HEK293 (cell line): Measurements from ENCODE around the gene MRPL4.

Experiments
- BCL11A ChIP-seq: fragments of 450-650 bp; formaldehyde crosslinking; IDR thresholded peaks from 2 replicates; pipeline ENCODE4 v1.5.1; 2016; ENCODE audit warnings: low read depth, missing biosample characterization, missing genetic modification characterization
- EGR2 ChIP-seq: fragments of 450-650 bp; formaldehyde crosslinking; IDR thresholded peaks from 2 replicates; pipeline ENCODE4 v1.5.1; 2016; ENCODE audit warnings: low read depth, missing biosample characterization, missing genetic modification characterization
- GLIS1 ChIP-seq: fragments of 450-650 bp; formaldehyde crosslinking; IDR thresholded peaks from 2 replicates; pipeline ENCODE4 v1.5.1; 2016; ENCODE audit warnings: missing biosample characterization, missing genetic modification characterization
- HOXD13 ChIP-seq: sonication (generic); formaldehyde crosslinking; IDR thresholded peaks from 2 replicates; pipeline ENCODE4 v1.8.0; 2022; ENCODE audit warnings: missing genetic modification reagents, borderline replicate concordance
- IKZF3 ChIP-seq: fragments of 450-650 bp; IDR thresholded peaks from 2 replicates; pipeline ENCODE4 v1.5.0; 2018; ENCODE audit warnings: missing biosample characterization, mild to moderate bottlenecking, missing genetic modification characterization, moderate library complexity
- KLF1 ChIP-seq: fragments of 450-650 bp; formaldehyde crosslinking; IDR thresholded peaks from 2 replicates; pipeline ENCODE4 v1.5.1; 2016; ENCODE audit warnings: missing biosample characterization, missing genetic modification characterization
- KLF16 ChIP-seq: fragments of 450-650 bp; formaldehyde crosslinking; IDR thresholded peaks from 2 replicates; pipeline ENCODE4 v1.5.1; 2017; ENCODE audit warnings: missing biosample characterization, missing genetic modification characterization
- SP2 ChIP-seq: fragments of 450-650 bp; formaldehyde crosslinking; IDR thresholded peaks from 2 replicates; pipeline ENCODE4 v1.5.1; 2016; ENCODE audit warnings: missing biosample characterization, missing genetic modification characterization
- SP3 ChIP-seq: fragments of 450-650 bp; formaldehyde crosslinking; IDR thresholded peaks from 2 replicates; pipeline ENCODE4 v1.5.1; 2016; ENCODE audit warnings: missing biosample characterization, missing genetic modification characterization
- SP7 ChIP-seq: fragments of 450-650 bp; formaldehyde crosslinking; IDR thresholded peaks from 2 replicates; pipeline ENCODE4 v1.5.1; 2016; ENCODE audit warnings: missing biosample characterization, missing genetic modification characterization
- TRIM28 ChIP-seq: IDR thresholded peaks from 2 replicates; pipeline ENCODE4 v1.6.1; 2011; ENCODE audit warnings: low read length, control low read depth, borderline replicate concordance
- WT1 ChIP-seq: fragments of 450-650 bp; formaldehyde crosslinking; IDR thresholded peaks from 2 replicates; pipeline ENCODE4 v1.5.1; 2016; ENCODE audit warnings: missing biosample characterization, missing genetic modification characterization
- ZBTB20 ChIP-seq: fragments of 450-650 bp; formaldehyde crosslinking; IDR thresholded peaks from 2 replicates; pipeline ENCODE4 v1.5.1; 2016; ENCODE audit warnings: missing biosample characterization, missing genetic modification characterization
- ZBTB8A ChIP-seq: fragments of 450-650 bp; formaldehyde crosslinking; IDR thresholded peaks from 2 replicates; pipeline ENCODE4 v1.5.1; 2016; ENCODE audit warnings: missing biosample characterization, missing genetic modification characterization
- ZFHX2 ChIP-seq: fragments of 450-650 bp; formaldehyde crosslinking; conservative IDR thresholded peaks from 2 replicates; pipeline ENCODE4 v1.5.1; 2016; ENCODE audit warnings: missing biosample characterization, missing genetic modification characterization
- ZIC2 ChIP-seq: fragments of 450-650 bp; formaldehyde crosslinking; IDR thresholded peaks from 2 replicates; pipeline ENCODE4 v1.5.1; 2016; ENCODE audit warnings: missing biosample characterization, missing genetic modification characterization
- ZNF548 ChIP-seq: fragments of 450-650 bp; formaldehyde crosslinking; IDR thresholded peaks from 2 replicates; pipeline ENCODE4 v1.5.1; 2016; ENCODE audit warnings: missing biosample characterization, missing genetic modification characterization
- ZNF561 ChIP-seq: fragments of 450-650 bp; IDR thresholded peaks from 2 replicates; pipeline ENCODE4 v1.5.1; 2018; ENCODE audit warnings: missing biosample characterization, missing genetic modification characterization, borderline replicate concordance
- ZNF596 ChIP-seq: fragments of 450-650 bp; IDR thresholded peaks from 2 replicates; pipeline ENCODE4 v1.5.0; 2018; ENCODE audit warnings: missing biosample characterization, mild to moderate bottlenecking, missing genetic modification characterization, moderate library complexity
- ZNF629 ChIP-seq: fragments of 450-650 bp; formaldehyde crosslinking; IDR thresholded peaks from 2 replicates; pipeline ENCODE4 v1.5.1; 2017; ENCODE audit warnings: missing biosample characterization, missing genetic modification characterization
- ZNF76 ChIP-seq: fragments of 450-650 bp; formaldehyde crosslinking; IDR thresholded peaks from 2 replicates; pipeline ENCODE4; 2016; ENCODE audit warnings: low read depth, missing biosample characterization, missing genetic modification characterization, borderline replicate concordance
- ZSCAN30 ChIP-seq: fragments of 450-650 bp; IDR thresholded peaks from 2 replicates; pipeline ENCODE4 v1.5.1; 2018; ENCODE audit warnings: missing biosample characterization, mild to moderate bottlenecking, missing genetic modification characterization, moderate library complexity
- ZXDB ChIP-seq: fragments of 450-650 bp; formaldehyde crosslinking; IDR thresholded peaks from 2 replicates; pipeline ENCODE4 v1.5.1; 2016; ENCODE audit warnings: missing biosample characterization, missing genetic modification characterization
- TF ChIP-seq, protein P1 (sequence below): fragments of 450-650 bp; IDR thresholded peaks from 2 replicates; pipeline ENCODE4 v1.5.1; 2018; ENCODE audit warnings: missing biosample characterization, mild to moderate bottlenecking, missing genetic modification characterization
- TF ChIP-seq, protein P2 (sequence below): fragments of 450-650 bp; formaldehyde crosslinking; IDR thresholded peaks from 2 replicates; pipeline ENCODE4 v1.5.1; 2016; ENCODE audit warnings: missing biosample characterization, missing genetic modification characterization
- TF ChIP-seq, protein P3 (sequence below): fragments of 450-650 bp; formaldehyde crosslinking; optimal IDR thresholded peaks from 2 replicates; pipeline ENCODE3; 2016; ENCODE audit warnings: missing biosample characterization, mild to moderate bottlenecking, missing genetic modification characterization
- TF ChIP-seq, protein P4 (sequence below): fragments of 450-650 bp; formaldehyde crosslinking; IDR thresholded peaks from 2 replicates; pipeline ENCODE4 v1.5.1; 2017; ENCODE audit warnings: missing biosample characterization, missing genetic modification characterization
- TF ChIP-seq, protein P5 (sequence below): fragments of 450-650 bp; formaldehyde crosslinking; IDR thresholded peaks from 2 replicates; pipeline ENCODE4 v1.5.1; 2016; ENCODE audit warnings: missing biosample characterization, missing genetic modification characterization, borderline replicate concordance
- TF ChIP-seq, protein P6 (sequence below): fragments of 450-650 bp; formaldehyde crosslinking; IDR thresholded peaks from 2 replicates; pipeline ENCODE4 v1.5.1; 2016; ENCODE audit warnings: missing biosample characterization, missing genetic modification characterization

Gene MRPL4

DNA sequence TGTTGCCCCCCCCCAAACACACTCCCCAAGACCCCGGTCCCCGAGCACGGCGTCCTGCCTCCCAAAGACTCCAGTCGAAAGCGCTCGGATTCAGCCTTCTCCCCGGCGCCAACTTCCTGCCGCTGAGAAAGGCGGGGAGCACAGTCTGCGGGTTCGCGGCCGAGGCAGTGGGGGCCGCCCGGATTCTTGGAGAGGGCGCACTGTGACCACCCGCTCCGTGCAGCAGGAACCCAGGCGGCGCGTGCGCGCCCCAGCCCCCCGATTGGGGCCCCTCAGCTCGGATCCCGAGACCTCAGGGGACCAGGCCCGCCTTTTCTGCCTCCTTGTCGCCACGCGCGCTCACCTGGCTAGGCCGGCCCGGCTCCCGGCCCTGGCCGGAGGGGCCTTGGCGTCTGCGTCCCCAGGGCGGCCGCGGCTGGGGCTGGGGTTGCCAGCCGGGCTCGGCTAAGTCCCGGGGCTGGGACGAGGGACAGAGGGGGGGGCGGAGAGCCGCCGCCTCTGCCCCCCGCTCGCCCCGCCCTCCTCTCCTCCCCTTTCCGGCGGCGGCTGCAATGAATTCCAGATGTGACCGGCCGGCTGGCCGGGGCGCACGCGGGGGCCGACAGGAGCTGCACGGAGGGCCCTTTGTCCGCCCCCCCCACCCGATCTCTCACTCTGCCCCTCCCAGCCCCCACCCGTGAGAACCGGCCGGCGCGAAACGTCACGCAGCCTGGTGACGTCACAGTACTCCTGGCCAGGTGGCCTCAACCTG, 21.0 kb upstream of the MRPL4 start, which contains the start of gene S1PR2 (continued):
- TF ChIP-seq, protein P1, sequence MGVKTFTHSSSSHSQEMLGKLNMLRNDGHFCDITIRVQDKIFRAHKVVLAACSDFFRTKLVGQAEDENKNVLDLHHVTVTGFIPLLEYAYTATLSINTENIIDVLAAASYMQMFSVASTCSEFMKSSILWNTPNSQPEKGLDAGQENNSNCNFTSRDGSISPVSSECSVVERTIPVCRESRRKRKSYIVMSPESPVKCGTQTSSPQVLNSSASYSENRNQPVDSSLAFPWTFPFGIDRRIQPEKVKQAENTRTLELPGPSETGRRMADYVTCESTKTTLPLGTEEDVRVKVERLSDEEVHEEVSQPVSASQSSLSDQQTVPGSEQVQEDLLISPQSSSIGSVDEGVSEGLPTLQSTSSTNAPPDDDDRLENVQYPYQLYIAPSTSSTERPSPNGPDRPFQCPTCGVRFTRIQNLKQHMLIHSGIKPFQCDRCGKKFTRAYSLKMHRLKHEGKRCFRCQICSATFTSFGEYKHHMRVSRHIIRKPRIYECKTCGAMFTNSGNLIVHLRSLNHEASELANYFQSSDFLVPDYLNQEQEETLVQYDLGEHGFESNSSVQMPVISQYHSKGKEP = peak; percentile 24; the same call in 1 of the 2 replicates
- TF ChIP-seq WT1 (tag by site-specific recombination) (no peak), IKZF3 (tag by site-specific recombination) (peak; percentile 42; the same call in 1 of the 2 replicates), TRIM28 (no peak), ZNF561 (0 out of 2 replicates have a peak, but pooled peaks have one; percentile 51), SP7 (tag by site-specific recombination) (peak; percentile 21; the same call in 1 of the 2 replicates), HOXD13 (no peak), ZIC2 (0 out of 2 replicates have a peak, but pooled peaks have one; percentile 31), ZBTB8A (tag by site-specific recombination) (peak; percentile 74), ZBTB20 (tag by site-specific recombination) (peak; percentile 51; the same call in 1 of the 2 replicates), KLF1 (tag by site-specific recombination) (0 out of 2 replicates have a peak, but pooled peaks have one; percentile 23), ZNF76 (tag by site-specific recombination) (no peak), ZFHX2 (tag by site-specific recombination) (peak; percentile 30; the same call in 1 of the 2 replicates), ZSCAN30 (peak; percentile 52; the same call in 1 of the 2 replicates), ZXDB (tag by site-specific recombination) (0 out of 2 replicates have a peak, but pooled peaks have one; percentile 5), BCL11A (tag by site-specific recombination) (no peak), EGR2 (peak; percentile 20; the same call in 1 of the 2 replicates), SP2 (tag by site-specific recombination) (peak; percentile 53), GLIS1 (tag by site-specific recombination) (peak; percentile 12; the same call in 1 of the 2 replicates), SP3 (tag by site-specific recombination) (peak; percentile 45; the same call in 1 of the 2 replicates), ZNF548 (tag by site-specific recombination) (no peak), ZNF596 (tag by site-specific recombination) (0 out of 2 replicates have a peak, but pooled peaks have one; percentile 41), KLF16 (tag by site-specific recombination) (0 out of 2 replicates have a peak, but pooled peaks have one; percentile 12), ZNF629 (tag by site-specific recombination) (peak; percentile 93)
- TF ChIP-seq, protein P2, sequence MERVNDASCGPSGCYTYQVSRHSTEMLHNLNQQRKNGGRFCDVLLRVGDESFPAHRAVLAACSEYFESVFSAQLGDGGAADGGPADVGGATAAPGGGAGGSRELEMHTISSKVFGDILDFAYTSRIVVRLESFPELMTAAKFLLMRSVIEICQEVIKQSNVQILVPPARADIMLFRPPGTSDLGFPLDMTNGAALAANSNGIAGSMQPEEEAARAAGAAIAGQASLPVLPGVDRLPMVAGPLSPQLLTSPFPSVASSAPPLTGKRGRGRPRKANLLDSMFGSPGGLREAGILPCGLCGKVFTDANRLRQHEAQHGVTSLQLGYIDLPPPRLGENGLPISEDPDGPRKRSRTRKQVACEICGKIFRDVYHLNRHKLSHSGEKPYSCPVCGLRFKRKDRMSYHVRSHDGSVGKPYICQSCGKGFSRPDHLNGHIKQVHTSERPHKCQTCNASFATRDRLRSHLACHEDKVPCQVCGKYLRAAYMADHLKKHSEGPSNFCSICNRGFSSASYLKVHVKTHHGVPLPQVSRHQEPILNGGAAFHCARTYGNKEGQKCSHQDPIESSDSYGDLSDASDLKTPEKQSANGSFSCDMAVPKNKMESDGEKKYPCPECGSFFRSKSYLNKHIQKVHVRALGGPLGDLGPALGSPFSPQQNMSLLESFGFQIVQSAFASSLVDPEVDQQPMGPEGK = peak; percentile 85
- TF ChIP-seq, protein P3, sequence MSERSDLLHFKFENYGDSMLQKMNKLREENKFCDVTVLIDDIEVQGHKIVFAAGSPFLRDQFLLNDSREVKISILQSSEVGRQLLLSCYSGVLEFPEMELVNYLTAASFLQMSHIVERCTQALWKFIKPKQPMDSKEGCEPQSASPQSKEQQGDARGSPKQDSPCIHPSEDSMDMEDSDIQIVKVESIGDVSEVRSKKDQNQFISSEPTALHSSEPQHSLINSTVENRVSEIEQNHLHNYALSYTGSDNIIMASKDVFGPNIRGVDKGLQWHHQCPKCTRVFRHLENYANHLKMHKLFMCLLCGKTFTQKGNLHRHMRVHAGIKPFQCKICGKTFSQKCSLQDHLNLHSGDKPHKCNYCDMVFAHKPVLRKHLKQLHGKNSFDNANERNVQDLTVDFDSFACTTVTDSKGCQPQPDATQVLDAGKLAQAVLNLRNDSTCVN (tag by site-specific recombination) = peak; percentile 83
- TF ChIP-seq, protein P4, sequence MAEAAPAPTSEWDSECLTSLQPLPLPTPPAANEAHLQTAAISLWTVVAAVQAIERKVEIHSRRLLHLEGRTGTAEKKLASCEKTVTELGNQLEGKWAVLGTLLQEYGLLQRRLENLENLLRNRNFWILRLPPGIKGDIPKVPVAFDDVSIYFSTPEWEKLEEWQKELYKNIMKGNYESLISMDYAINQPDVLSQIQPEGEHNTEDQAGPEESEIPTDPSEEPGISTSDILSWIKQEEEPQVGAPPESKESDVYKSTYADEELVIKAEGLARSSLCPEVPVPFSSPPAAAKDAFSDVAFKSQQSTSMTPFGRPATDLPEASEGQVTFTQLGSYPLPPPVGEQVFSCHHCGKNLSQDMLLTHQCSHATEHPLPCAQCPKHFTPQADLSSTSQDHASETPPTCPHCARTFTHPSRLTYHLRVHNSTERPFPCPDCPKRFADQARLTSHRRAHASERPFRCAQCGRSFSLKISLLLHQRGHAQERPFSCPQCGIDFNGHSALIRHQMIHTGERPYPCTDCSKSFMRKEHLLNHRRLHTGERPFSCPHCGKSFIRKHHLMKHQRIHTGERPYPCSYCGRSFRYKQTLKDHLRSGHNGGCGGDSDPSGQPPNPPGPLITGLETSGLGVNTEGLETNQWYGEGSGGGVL (tag by site-specific recombination) = peak; percentile 41; the same call in 1 of the 2 replicates
- TF ChIP-seq, protein P5, sequence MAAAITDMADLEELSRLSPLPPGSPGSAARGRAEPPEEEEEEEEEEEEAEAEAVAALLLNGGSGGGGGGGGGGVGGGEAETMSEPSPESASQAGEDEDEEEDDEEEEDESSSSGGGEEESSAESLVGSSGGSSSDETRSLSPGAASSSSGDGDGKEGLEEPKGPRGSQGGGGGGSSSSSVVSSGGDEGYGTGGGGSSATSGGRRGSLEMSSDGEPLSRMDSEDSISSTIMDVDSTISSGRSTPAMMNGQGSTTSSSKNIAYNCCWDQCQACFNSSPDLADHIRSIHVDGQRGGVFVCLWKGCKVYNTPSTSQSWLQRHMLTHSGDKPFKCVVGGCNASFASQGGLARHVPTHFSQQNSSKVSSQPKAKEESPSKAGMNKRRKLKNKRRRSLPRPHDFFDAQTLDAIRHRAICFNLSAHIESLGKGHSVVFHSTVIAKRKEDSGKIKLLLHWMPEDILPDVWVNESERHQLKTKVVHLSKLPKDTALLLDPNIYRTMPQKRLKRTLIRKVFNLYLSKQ (tag by site-specific recombination) = no peak
- TF ChIP-seq, protein P6, sequence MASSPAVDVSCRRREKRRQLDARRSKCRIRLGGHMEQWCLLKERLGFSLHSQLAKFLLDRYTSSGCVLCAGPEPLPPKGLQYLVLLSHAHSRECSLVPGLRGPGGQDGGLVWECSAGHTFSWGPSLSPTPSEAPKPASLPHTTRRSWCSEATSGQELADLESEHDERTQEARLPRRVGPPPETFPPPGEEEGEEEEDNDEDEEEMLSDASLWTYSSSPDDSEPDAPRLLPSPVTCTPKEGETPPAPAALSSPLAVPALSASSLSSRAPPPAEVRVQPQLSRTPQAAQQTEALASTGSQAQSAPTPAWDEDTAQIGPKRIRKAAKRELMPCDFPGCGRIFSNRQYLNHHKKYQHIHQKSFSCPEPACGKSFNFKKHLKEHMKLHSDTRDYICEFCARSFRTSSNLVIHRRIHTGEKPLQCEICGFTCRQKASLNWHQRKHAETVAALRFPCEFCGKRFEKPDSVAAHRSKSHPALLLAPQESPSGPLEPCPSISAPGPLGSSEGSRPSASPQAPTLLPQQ (tag by site-specific recombination) = 0 out of 2 replicates have a peak, but pooled peaks have one; percentile 39
